ENCODE data around the gene CPXM1.

Gene CPXM1

GRCh38 chr20:2839732-2840137, 39.3 kb upstream of the CPXM1 start (continued):
- TF ChIP-seq, protein P1, sequence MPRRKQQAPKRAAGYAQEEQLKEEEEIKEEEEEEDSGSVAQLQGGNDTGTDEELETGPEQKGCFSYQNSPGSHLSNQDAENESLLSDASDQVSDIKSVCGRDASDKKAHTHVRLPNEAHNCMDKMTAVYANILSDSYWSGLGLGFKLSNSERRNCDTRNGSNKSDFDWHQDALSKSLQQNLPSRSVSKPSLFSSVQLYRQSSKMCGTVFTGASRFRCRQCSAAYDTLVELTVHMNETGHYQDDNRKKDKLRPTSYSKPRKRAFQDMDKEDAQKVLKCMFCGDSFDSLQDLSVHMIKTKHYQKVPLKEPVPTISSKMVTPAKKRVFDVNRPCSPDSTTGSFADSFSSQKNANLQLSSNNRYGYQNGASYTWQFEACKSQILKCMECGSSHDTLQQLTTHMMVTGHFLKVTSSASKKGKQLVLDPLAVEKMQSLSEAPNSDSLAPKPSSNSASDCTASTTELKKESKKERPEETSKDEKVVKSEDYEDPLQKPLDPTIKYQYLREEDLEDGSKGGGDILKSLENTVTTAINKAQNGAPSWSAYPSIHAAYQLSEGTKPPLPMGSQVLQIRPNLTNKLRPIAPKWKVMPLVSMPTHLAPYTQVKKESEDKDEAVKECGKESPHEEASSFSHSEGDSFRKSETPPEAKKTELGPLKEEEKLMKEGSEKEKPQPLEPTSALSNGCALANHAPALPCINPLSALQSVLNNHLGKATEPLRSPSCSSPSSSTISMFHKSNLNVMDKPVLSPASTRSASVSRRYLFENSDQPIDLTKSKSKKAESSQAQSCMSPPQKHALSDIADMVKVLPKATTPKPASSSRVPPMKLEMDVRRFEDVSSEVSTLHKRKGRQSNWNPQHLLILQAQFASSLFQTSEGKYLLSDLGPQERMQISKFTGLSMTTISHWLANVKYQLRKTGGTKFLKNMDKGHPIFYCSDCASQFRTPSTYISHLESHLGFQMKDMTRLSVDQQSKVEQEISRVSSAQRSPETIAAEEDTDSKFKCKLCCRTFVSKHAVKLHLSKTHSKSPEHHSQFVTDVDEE (CRISPR knock-in tag; IDR thresholded peaks at IDR 0.05): no peak

GRCh38 chr20:2838847-2839671, 38.6 kb upstream of the CPXM1 start:
- TF ChIP-seq BACH2 (CRISPR knock-in tag; IDR thresholded peaks at IDR 0.05; ENCODE audit: borderline replicate concordance) (no peak), OSR1 (CRISPR knock-in tag; IDR thresholded peaks at IDR 0.05) (no peak), RARB (CRISPR knock-in tag; IDR thresholded peaks at IDR 0.05) (no peak), ZFP30 (CRISPR knock-in tag; IDR thresholded peaks at IDR 0.05) (no peak), SNAI2 (CRISPR knock-in tag; IDR thresholded peaks at IDR 0.05) (no peak), TOX (CRISPR knock-in tag; IDR thresholded peaks at IDR 0.05; ENCODE audit: borderline replicate concordance) (no peak), ZC3H10 (CRISPR knock-in tag; IDR thresholded peaks at IDR 0.05) (no peak), ARNTL (CRISPR knock-in tag; IDR thresholded peaks at IDR 0.05; ENCODE audit: borderline replicate concordance, low read depth) (no peak), PATZ1 (CRISPR knock-in tag; IDR thresholded peaks at IDR 0.05; ENCODE audit: borderline replicate concordance) (no peak), ZFP3 (CRISPR knock-in tag; IDR thresholded peaks at IDR 0.05) (no peak), GLIS3 (CRISPR knock-in tag; IDR thresholded peaks at IDR 0.05) (no peak), PPARA (CRISPR knock-in tag; IDR thresholded peaks at IDR 0.05; ENCODE audit: borderline replicate concordance) (no peak)
- TF ChIP-seq, protein P2, sequence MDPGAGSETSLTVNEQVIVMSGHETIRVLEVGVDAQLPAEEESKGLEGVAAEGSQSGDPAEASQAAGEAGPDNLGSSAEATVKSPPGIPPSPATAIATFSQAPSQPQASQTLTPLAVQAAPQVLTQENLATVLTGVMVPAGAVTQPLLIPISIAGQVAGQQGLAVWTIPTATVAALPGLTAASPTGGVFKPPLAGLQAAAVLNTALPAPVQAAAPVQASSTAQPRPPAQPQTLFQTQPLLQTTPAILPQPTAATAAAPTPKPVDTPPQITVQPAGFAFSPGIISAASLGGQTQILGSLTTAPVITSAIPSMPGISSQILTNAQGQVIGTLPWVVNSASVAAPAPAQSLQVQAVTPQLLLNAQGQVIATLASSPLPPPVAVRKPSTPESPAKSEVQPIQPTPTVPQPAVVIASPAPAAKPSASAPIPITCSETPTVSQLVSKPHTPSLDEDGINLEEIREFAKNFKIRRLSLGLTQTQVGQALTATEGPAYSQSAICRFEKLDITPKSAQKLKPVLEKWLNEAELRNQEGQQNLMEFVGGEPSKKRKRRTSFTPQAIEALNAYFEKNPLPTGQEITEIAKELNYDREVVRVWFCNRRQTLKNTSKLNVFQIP (CRISPR knock-in tag; IDR thresholded peaks at IDR 0.05; ENCODE audit: borderline replicate concordance, low read depth): no peak
- no peak for ATAC-seq

DNA sequence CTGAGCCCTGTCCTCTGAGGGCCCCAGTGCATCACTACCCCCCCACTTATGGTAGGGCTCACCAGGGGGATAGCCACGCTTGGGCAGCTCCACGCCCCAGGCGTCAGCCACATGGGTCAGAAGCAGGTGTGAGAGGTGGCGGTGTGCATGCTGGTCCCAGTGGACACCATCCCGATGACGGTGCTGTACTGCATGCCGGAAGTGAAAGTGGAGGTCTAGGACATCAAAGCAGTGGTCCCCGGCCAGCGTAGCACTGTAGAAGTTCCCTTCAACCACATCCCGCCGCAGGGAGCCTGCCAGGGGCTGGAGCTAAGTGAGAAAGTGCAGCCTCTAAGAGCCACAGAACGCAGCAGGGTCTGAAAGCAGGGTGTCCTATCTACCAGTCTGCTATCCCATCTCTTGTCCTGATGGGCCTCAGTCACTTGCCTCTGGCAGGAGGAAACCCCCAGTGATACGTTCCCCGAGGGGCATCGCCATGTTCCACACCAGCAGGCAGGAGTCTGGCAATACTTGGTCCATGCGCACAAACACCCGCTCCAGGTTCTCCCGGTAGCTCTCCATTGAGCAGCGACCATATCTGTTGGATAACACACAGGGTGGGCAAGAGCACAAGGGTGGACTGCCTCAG, 37.9 kb upstream of the CPXM1 start:
- no peak for TF ChIP-seq ZC3H10 (CRISPR knock-in tag; IDR thresholded peaks at IDR 0.05)
- TF ChIP-seq CSRNP3 (CRISPR knock-in tag; IDR thresholded peaks at IDR 0.05): no peak
- TF ChIP-seq, protein P3, sequence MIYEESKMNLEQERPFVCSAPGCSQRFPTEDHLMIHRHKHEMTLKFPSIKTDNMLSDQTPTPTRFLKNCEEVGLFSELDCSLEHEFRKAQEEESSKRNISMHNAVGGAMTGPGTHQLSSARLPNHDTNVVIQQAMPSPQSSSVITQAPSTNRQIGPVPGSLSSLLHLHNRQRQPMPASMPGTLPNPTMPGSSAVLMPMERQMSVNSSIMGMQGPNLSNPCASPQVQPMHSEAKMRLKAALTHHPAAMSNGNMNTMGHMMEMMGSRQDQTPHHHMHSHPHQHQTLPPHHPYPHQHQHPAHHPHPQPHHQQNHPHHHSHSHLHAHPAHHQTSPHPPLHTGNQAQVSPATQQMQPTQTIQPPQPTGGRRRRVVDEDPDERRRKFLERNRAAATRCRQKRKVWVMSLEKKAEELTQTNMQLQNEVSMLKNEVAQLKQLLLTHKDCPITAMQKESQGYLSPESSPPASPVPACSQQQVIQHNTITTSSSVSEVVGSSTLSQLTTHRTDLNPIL (CRISPR knock-in tag; IDR thresholded peaks at IDR 0.05; ENCODE audit: low read depth): no peak
- no peak for TF ChIP-seq ZNF70 (CRISPR knock-in tag; IDR thresholded peaks at IDR 0.05)
- no peak for TF ChIP-seq TOX (CRISPR knock-in tag; IDR thresholded peaks at IDR 0.05; ENCODE audit: borderline replicate concordance)
- TF ChIP-seq BACH2 (CRISPR knock-in tag; IDR thresholded peaks at IDR 0.05; ENCODE audit: borderline replicate concordance): no peak
- TF ChIP-seq PATZ1 (CRISPR knock-in tag; IDR thresholded peaks at IDR 0.05; ENCODE audit: borderline replicate concordance): no peak
- TF ChIP-seq, protein P2 (CRISPR knock-in tag; IDR thresholded peaks at IDR 0.05; ENCODE audit: borderline replicate concordance, low read depth): no peak
- no peak for TF ChIP-seq GLIS3 (CRISPR knock-in tag; IDR thresholded peaks at IDR 0.05)
- no peak for TF ChIP-seq ZNF565 (CRISPR knock-in tag; conservative IDR thresholded peaks at IDR 0.05; ENCODE audit: low read depth)
- TF ChIP-seq PPARA (CRISPR knock-in tag; IDR thresholded peaks at IDR 0.05; ENCODE audit: borderline replicate concordance): no peak
- TF ChIP-seq RARB (CRISPR knock-in tag; IDR thresholded peaks at IDR 0.05): no peak
- TF ChIP-seq TCF4 (CRISPR knock-in tag; IDR thresholded peaks at IDR 0.05; ENCODE audit: borderline replicate concordance): no peak
- no peak for ATAC-seq

All from SK-N-SH treated with all-trans-retinoic acid at 6 μM for 48 hours (cell line).